Stimulated activated CD4-positive, alpha-beta T cell treated with anti-CD3 and anti-CD28 coated beads, Interleukin-15, amount 100 ng/mL, for 24 hours (primary cell): ENCODE results near the gene AFMID.
"Not testable (repeated sequence)": the region's sequence is repeated elsewhere in the genome, so short reads cannot be mapped to it uniquely, and the experiment has no call there.

Experiments used
- DNase-seq: peaks from one replicate; pipeline ENCODE4 v3.0.0-alpha.2; 2020

Gene AFMID

GRCh38 chr17:78154903-78155811 lies 32.0 kb upstream of the AFMID start:
- no peak for DNase-seq

GRCh38 chr17:78159575-78160158 lies 27.5 kb upstream of the AFMID start:
- DNase-seq: peak; percentile 47

- no peak for DNase-seq
Measured at GRCh38 chr17:78163881-78164747, 23.0 kb upstream of the AFMID start.

- DNase-seq: no peak
Measured at GRCh38 chr17:78164748-78165607, 22.2 kb upstream of the AFMID start.

GRCh38 chr17:78166416-78166815 lies 20.7 kb upstream of the AFMID start:
- DNase-seq: no peak

GRCh38 chr17:78168242-78168902 lies 18.8 kb upstream of the AFMID start, which contains the start of gene SYNGR2:
Gene SYNGR2, plus strand, starts transcription at chr17:78168581. Its CDS starts 36 bp downstream, at chr17:78168617.
- DNase-seq: peak; percentile 92

GRCh38 chr17:78168903-78169793 lies 18.0 kb upstream of the AFMID start:
- peak; percentile 78 for DNase-seq

GRCh38 chr17:78170692-78171590 lies 16.2 kb upstream of the AFMID start:
- DNase-seq: no peak

GRCh38 chr17:78171591-78172248 lies 15.4 kb upstream of the AFMID start:
- not testable (repeated sequence) for DNase-seq

GRCh38 chr17:78172249-78173051 lies 14.7 kb upstream of the AFMID start:
- no peak for DNase-seq

GRCh38 chr17:78173097-78173715 lies 14.0 kb upstream of the AFMID start:
- DNase-seq: no peak

- no peak for DNase-seq
Measured at GRCh38 chr17:78174346-78174869, 12.8 kb upstream of the AFMID start.

- no peak for DNase-seq
Measured at GRCh38 chr17:78174870-78175642, 12.1 kb upstream of the AFMID start.

GRCh38 chr17:78175643-78175981 lies 11.6 kb upstream of the AFMID start:
- no peak for DNase-seq

- peak; percentile 82 for DNase-seq
Measured at GRCh38 chr17:78176548-78177025, 10.6 kb upstream of the AFMID start.

- no peak for DNase-seq
Measured at GRCh38 chr17:78179372-78179771, 7.8 kb upstream of the AFMID start.
